Renal pelvis (tissue), 4 donors: ENCODE data around the gene PVRIG. TPM values are rescaled to one million over a fixed set of nuclear protein-coding genes. Genes with fewer than 3 reads are reported as not detected.
"Not testable (repeated sequence)": the region's sequence is repeated elsewhere in the genome, so short reads cannot be mapped to it uniquely, and the experiment has no call there.

Experiments
- DNase-seq: peaks from one replicate; pipeline ENCODE4 v3.0.0-alpha.2; 2013
- polyA plus RNA-seq, 3 donors: library from polyadenylated mRNA; unstranded; fragments of 120-200 nt; gene quantifications; one replicate each; pipeline ENCODE4 v1.2.1, GENCODE V29; 2013; ENCODE audit not compliant: insufficient read length in 3 of 3

Gene PVRIG
- polyA plus RNA-seq, 3 donors, result 2.0 to 9.2 (median 8.1) TPM

DNA sequence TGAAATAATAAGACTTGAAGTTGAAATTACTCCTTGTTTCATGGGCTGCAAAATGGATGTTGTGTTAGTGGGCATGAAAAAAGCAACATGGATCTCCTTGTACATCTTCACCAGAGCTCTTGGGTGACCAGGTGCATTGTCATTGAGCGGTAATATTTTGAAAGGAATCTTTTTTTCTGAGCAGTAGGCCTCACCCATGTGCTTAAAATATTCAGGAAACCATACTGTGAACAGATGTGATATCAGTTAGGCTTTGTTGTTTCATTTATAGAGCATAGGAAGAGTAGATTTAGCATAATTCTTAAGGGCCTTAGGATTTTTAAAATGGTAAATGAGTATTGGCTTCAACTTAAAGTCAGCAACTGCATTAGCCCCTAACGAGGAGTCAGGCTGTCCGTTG is 26.8 kb upstream of the PVRIG start:
- no peak for DNase-seq

DNA sequence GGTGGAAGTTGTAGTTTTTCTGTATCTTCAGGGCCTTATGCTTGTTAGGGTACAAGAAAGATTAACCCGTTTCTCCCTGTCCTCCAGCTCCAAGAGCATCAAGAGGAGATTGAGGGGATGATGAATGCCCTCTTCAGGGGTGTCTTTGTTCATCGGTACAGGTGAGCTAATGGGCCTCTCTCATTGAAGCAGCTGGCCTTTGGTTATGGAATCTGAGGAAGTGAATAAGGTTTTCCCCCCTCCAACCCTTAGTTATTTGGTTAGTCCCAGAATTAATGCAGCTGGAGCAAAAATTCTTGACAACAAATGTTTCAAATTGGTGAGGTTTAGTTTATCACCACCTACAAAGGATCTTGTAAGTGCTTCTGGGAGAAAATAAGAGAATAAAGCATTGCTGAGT is 24.5 kb upstream of the PVRIG start:
- DNase-seq, result no peak

DNA sequence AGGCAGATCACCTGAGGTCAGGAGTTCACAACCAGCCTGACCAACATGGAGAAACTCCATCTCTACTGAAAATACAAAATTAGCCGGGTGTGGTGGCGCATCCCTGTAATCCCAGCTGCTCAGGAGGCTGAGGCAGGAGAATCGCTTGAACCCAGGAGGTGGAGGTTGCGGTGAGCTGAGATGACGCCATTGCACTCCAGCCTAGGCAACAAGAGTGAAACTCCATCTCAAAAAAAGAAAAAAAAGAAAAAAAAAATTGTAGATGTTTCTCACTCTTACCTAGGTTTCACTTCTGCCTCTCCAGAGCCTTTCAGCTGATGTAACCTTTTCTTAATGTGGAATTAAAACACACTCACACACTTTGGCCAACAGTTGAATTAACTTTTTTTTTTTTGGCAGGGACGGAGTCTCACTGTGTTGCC is 23.8 kb upstream of the PVRIG start:
- DNase-seq, result not testable (repeated sequence)

GRCh38 chr7:100198266-100198665 is 21.5 kb upstream of the PVRIG start:
- no peak for DNase-seq

DNA sequence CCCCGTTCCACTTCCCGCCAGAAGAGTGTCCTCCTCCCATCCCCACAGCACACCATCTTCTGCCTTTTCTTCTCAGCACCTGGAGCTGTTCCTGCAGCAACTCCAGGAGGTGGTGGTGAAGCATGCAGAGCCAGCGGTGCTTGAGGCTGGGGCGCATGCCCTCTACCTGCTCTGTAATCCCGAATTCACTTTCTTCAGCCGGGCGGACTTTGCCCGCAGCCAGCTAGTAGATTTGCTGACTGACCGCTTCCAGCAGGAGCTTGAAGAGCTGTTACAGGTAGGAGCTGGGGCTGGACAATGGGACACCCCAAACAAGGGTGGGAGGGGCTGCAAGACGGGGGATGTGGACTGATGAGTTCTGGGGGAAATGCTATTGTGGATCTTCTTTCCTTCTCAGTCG is 19.1 kb upstream of the PVRIG start:
- DNase-seq, result no peak

DNA sequence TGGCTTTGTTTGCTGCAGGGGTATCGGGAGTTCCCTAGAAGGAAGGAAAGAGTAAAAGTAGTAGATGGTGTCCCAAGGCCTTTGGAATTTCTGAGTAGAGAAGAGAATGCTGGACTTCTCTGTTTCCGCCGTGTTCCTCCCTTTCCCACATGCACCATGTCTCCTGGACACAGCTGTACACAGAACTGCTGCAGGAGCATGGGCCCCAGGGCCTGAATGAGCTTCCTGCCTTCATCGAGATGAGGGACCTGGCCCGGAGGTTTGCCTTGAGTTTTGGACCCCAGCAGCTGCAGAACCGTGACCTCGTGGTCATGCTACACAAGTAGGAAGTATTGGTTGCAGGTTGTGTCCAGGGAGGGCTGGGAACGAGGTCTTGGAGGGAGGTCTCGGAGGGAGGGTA is 15.3 kb upstream of the PVRIG start:
- DNase-seq, result no peak

- peak; percentile 74 for DNase-seq
These were observed 10.8 kb upstream of the PVRIG start for GRCh38 chr7:100208911-100209408.

DNA sequence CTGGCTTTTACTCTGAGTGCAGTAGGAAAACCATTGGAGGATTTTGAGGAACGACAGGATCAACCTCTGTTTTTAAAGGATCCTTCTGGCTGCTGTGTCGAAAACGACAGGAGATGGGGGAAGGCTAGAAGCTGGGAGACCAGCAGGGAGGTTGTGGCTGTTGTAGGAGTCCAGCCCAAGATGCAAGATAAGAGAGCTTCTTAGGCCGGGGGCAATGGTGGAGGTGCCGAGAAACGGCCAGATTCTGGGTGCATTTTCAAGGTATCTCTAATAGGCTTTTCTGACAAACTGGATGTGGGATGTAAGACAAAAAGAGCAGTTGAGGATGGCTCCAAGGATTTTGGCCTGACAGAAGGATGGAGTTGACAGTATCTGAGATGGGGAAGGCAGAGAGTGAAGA is 10.3 kb upstream of the PVRIG start:
- DNase-seq, result no peak

- no peak for DNase-seq
These were observed 8.9 kb upstream of the PVRIG start for GRCh38 chr7:100210805-100211204.

GRCh38 chr7:100211342-100211780 is 8.4 kb upstream of the PVRIG start:
- DNase-seq, result no peak

GRCh38 chr7:100212631-100213286 is 7.0 kb upstream of the PVRIG start:
- no peak for DNase-seq

GRCh38 chr7:100213672-100214071 is 6.1 kb upstream of the PVRIG start:
- DNase-seq, result no peak

GRCh38 chr7:100214356-100214755 is 5.4 kb upstream of the PVRIG start:
- not testable (repeated sequence) for DNase-seq

DNA sequence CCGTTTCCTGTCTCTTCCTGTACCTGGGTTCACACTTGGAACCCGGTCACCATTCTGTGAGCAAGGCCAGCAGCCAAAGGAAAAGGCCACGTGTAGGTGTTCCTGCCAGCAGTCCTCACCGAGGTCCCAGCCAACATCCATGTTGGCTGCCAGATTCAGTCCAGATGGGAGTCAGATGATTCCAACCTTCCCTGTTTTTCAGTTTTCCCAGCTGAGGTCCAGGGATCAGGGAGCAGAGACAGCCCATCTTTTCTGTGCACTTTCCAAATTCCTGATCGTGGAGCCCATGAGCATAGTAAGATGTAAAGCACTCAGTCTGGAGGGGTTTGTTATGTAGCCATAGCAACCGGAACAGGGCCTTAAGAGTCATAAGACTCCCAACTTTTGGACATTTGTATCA is 3.9 kb upstream of the PVRIG start:
- DNase-seq, result no peak

- DNase-seq, result not testable (repeated sequence)
These were observed 1.8 kb upstream of the PVRIG start for GRCh38 chr7:100217934-100218333.

DNA sequence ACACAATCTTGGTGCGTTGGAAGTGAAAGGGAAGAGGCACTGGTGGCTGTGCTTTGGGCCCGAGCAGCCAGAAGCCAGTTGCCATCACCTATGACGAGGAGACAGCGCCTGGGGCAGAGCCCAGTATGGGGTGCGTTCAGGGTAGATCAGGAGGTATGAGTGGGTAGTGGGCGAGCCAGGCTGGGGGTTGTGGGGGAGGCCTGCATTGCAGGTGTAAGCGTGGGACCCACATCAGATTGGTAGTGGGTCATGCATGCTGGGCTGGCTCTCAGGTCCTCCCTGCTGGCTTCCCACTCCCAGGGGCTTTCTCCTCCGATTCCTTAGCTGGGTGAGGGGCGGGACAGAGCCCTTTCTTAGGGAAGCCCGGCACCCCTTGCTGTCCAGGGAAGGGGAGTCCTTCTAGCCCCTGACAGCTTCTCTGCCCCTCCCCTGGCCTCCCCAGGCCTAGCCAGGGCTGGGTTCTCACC is 445 bp upstream of the PVRIG start:
- no peak for DNase-seq

DNA sequence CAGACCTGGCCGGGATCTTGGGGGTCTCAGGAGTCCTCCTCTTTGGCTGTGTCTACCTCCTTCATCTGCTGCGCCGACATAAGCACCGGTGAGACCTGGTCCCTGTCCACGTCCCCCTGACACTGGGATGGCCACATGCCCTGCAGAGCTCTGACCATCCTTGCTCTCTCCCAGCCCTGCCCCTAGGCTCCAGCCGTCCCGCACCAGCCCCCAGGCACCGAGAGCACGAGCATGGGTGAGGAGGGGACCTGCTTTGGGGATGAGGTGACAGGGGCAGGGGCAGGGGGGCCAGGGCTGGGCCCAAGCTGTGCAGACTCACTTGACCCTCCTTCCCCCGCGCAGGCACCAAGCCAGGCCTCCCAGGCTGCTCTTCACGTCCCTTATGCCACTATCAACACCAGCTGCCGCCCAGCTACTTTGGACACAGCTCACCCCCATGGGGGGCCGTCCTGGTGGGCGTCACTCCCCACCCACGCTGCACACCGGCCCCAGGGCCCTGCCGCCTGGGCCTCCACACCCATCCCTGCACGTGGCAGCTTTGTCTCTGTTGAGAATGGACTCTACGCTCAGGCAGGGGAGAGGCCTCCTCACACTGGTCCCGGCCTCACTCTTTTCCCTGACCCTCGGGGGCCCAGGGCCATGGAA is 959 bp downstream of the PVRIG start:
- no peak for DNase-seq

- DNase-seq, result no peak
These were observed 1.5 kb downstream of the PVRIG start for GRCh38 chr7:100221231-100221718.

GRCh38 chr7:100221767-100222444 is 2.2 kb downstream of the PVRIG start:
- no peak for DNase-seq

GRCh38 chr7:100222445-100223132 is 2.8 kb downstream of the PVRIG start:
- no peak for DNase-seq

DNA sequence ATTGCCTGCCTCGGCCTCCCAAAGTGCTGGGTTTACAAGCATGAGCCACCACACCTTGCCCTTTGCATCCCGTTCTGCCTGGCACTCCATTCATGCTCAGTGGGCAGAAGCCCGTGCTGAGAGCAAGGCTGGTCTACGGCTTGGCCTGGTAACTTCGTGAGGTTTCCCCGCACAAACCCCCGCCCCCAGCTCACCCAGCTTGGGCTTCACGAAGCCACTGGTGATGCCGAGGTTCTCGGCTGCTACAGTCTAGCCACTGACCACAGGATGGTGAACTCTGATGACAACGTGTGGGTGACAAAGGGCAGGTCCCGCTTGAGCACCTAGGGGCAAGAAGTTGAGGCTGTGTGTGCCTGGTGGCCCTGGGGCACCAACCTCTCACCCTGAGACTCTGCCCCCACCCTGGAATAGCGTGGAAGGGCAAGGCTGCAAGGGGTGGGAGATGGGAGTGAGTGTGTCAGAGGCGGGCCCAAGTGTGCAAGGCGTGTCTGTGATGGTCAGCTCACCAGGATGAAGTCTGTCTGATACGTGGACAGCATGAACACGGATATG is 3.7 kb downstream of the PVRIG start:
- not testable (repeated sequence) for DNase-seq

- DNase-seq, result not testable (repeated sequence)
These were observed 5.1 kb downstream of the PVRIG start for GRCh38 chr7:100224891-100225290.
